HepG2 (cell line): Measurements from ENCODE around the gene ENTHD1. TPM values are rescaled to one million over a fixed set of nuclear protein-coding genes. Genes with fewer than 3 reads are reported as not detected.

Source experiments
- ATAC-seq: fragments of 200-7000 bp; cut with Tn5 transposase; 3 replicates; pipeline ENCODE4 v1.9.1; 2020; ENCODE audit warnings: mild to moderate bottlenecking, moderate library complexity
- BruUV-seq: library from RNA; stranded (reverse); fragments of 400-500 nt; replicated peaks from 2 replicates; lab custom pipeline; 2021; lab: Mats Ljungman, UMichigan
- CTCF ChIA-PET: fragments of 300-600 bp; formaldehyde crosslinking; extraction: SDS; loops from one replicate; lab custom pipeline; 2021; ENCODE audit warnings: low total read pairs, inconsistent platforms, low intra/inter-chr PET ratio; lab: Yijun Ruan, JAX
- POLR2A ChIA-PET: fragments of 350-600 bp; sonication (Branson Sonifier 250); formaldehyde crosslinking; loops from one replicate; lab custom pipeline; 2020; ENCODE audit warnings: antibody characterized with exemption, inconsistent platforms; lab: Yijun Ruan, JAX
- DNase-seq: peaks from one replicate; pipeline ENCODE4 v3.0.0-alpha.2; 2015; ENCODE audit warnings: low spot score
- FAIRE-seq: peaks from 3 replicates; lab custom pipeline; 2011; peaks lifted over from hg19 to GRCh38; lab: Jason Lieb, UNC
- H2AFZ ChIP-seq: one replicate; pipeline ENCODE4 v1.6.1; 2011; ENCODE audit warnings: low read length, inconsistent platforms
- H3K27ac ChIP-seq: fragments of 300-600 bp; 3 replicates; pipeline ENCODE4 v1.8.0; 2011; ENCODE audit warnings: mixed run types, mild to moderate bottlenecking, mixed read lengths, low read length, inconsistent platforms; ENCODE audit not compliant: insufficient read depth; ENCODE audit errors: extremely low read length
- H3K27me3 ChIP-seq, 2 experiments: fragments of 200-600 bp in 1 of 2; 2 replicates in 1 of 2; 3 replicates in 1 of 2; pipeline versions ENCODE4 v1.6.0 to v1.8.0; 2011; ENCODE audit warnings: low read length in 2 of 2, mild to moderate bottlenecking in 2 of 2, moderate library complexity in 2 of 2, inconsistent platforms in 1 of 2; ENCODE audit not compliant: insufficient read depth in 2 of 2, control insufficient read depth in 1 of 2
- H3K36me3 ChIP-seq, 2 experiments: fragments of 200-600 bp in 1 of 2; replicated peaks in 1 of 2; 2 replicates in 1 of 2; 3 replicates in 1 of 2; pipeline versions ENCODE4 v1.5.1 to v1.8.0; 2011; ENCODE audit warnings: low read length in 2 of 2, inconsistent platforms in 1 of 2; ENCODE audit not compliant: insufficient read depth in 2 of 2, control insufficient read depth in 1 of 2
- H3K4me1 ChIP-seq: 2 replicates; pipeline ENCODE4 v1.5.1; 2012; ENCODE audit warnings: low read length, inconsistent platforms; ENCODE audit not compliant: insufficient read depth
- H3K4me2 ChIP-seq: 2 replicates; pipeline ENCODE4 v1.6.0; 2011; ENCODE audit warnings: low read depth, low read length, inconsistent platforms
- H3K4me3 ChIP-seq, 3 experiments: fragments of 200-600 bp in 1 of 3; sonication (generic), shearing (Covaris generic) in 1 of 3; replicated peaks in 1 of 3; 2 replicates each; pipeline ENCODE4 v1.5.1; 2011 to 2016; ENCODE audit warnings: low read length in 3 of 3, inconsistent platforms in 2 of 3, low read depth in 2 of 3, mild to moderate bottlenecking in 2 of 3, control low read depth in 1 of 3, mixed read lengths in 1 of 3; ENCODE audit not compliant: insufficient read depth in 1 of 3
- H3K79me2 ChIP-seq: one replicate; pipeline ENCODE4 v1.6.1; 2011; ENCODE audit warnings: low read length, inconsistent platforms; ENCODE audit not compliant: insufficient read depth
- H3K9ac ChIP-seq: 2 replicates; pipeline ENCODE4 v1.6.0; 2011; ENCODE audit warnings: mild to moderate bottlenecking, low read depth, low read length, inconsistent platforms; ENCODE audit not compliant: insufficient read depth
- H3K9me3 ChIP-seq: 2 replicates; pipeline ENCODE4 v1.5.1; 2012; ENCODE audit warnings: mild to moderate bottlenecking, low read length
- H4K20me1 ChIP-seq: 2 replicates; pipeline ENCODE4 v1.6.0; 2011; ENCODE audit warnings: inconsistent platforms, mild to moderate bottlenecking, low read length, moderate library complexity; ENCODE audit not compliant: insufficient read depth
- DNMT1 ChIP-seq: sonication (generic); formaldehyde crosslinking; IDR thresholded peaks from 2 replicates; pipeline ENCODE4 v1.5.1; 2020; ENCODE audit warnings: mild to moderate bottlenecking, missing genetic modification reagents
- FOSL2 ChIP-seq: sonication (generic); formaldehyde crosslinking; IDR thresholded peaks from 2 replicates; pipeline ENCODE4 v1.4.0; 2020; ENCODE audit warnings: missing genetic modification reagents
- HOXA5 ChIP-seq: sonication (generic); formaldehyde crosslinking; IDR thresholded peaks from 2 replicates; pipeline ENCODE4 v1.4.0; 2020; ENCODE audit warnings: missing genetic modification reagents
- NFIB ChIP-seq: sonication (generic); formaldehyde crosslinking; IDR thresholded peaks from 2 replicates; pipeline ENCODE4 v1.9.0; 2021; ENCODE audit warnings: missing genetic modification reagents, mild to moderate bottlenecking, borderline replicate concordance
- PRDM10 ChIP-seq: sonication (generic); formaldehyde crosslinking; IDR thresholded peaks from 2 replicates; pipeline ENCODE4 v1.4.0; 2020; ENCODE audit warnings: low read depth, missing genetic modification reagents
- ZBTB20 ChIP-seq: sonication (generic); formaldehyde crosslinking; IDR thresholded peaks from 2 replicates; pipeline ENCODE4 v1.8.1; 2023; ENCODE audit warnings: missing genetic modification reagents, low read depth, mild to moderate bottlenecking, borderline replicate concordance
- ZFP1 ChIP-seq: IDR thresholded peaks from 2 replicates; pipeline ENCODE4 v1.6.1; 2016
- ZNF547 ChIP-seq: sonication (generic); formaldehyde crosslinking; IDR thresholded peaks from 2 replicates; pipeline ENCODE4 v1.5.1; 2020; ENCODE audit warnings: mild to moderate bottlenecking, missing genetic modification reagents
- ZNF792 ChIP-seq: IDR thresholded peaks from 2 replicates; pipeline ENCODE4 v1.6.1; 2016
- ZSCAN29 ChIP-seq: sonication (generic); formaldehyde crosslinking; conservative IDR thresholded peaks from 2 replicates; pipeline ENCODE4 v1.4.0; 2020; ENCODE audit warnings: mild to moderate bottlenecking, missing genetic modification reagents
- ZSCAN31 ChIP-seq: sonication (generic); formaldehyde crosslinking; IDR thresholded peaks from 2 replicates; pipeline ENCODE4 v1.5.0; 2020; ENCODE audit warnings: low read depth, mild to moderate bottlenecking, missing genetic modification reagents
- ZSCAN9 ChIP-seq: IDR thresholded peaks from 2 replicates; pipeline ENCODE4 v1.6.1; 2016; ENCODE audit warnings: borderline replicate concordance
- WGBS: methylation state at CpG from one replicate; pipeline ENCODE4 v1.1.6; 2017; ENCODE audit warnings: low lambda C conversion rate; 5-methylcytosine and 5-hydroxymethylcytosine counted together
- in situ Hi-C: cut with HindIII; loops from 2 replicates; pipeline ENCODE4 v1.10.0; 2017; ENCODE audit warnings: low pct_unique_long_range_greater_than_20kb; ENCODE audit not compliant: extremely low pct_ligation_motif_present
- intact Hi-C: fragments of 100-400 bp; cut with micrococcal nuclease; formaldehyde crosslinking; loops from one replicate; pipeline ENCODE4 v1.10.0; 2022; ENCODE audit not compliant: unreplicated experiment
- polyA plus RNA-seq, 8 experiments: library from polyadenylated mRNA; depleted of rRNA in 3 of 8; stranded (reverse) in 7 of 8; unstranded in 1 of 8; fragments of >200 nt; fragmentation: Illumina TruSeq in 4 of 8; extraction: Trizol in 4 of 8; gene quantifications; 2 replicates each; pipeline versions ENCODE4 v1.2.1 to v1.2.3, GENCODE V29; 2011 to 2016; ENCODE audit warnings: low read depth in 4 of 8, missing spikeins in 1 of 8, mixed read lengths in 1 of 8; ENCODE audit not compliant: insufficient read depth in 1 of 8
- total RNA-seq, 5 experiments: library from RNA; depleted of rRNA; stranded (reverse); fragments of >200 nt; fragmentation: Illumina TruSeq; extraction: Trizol; gene quantifications; 2 replicates each; pipeline ENCODE4 v1.2.3, GENCODE V29; 2016; ENCODE audit warnings: low read depth in 1 of 5
- TF ChIP-seq, protein P1 (sequence below): sonication (generic); formaldehyde crosslinking; IDR thresholded peaks from 2 replicates; pipeline ENCODE4 v1.8.0; 2022; ENCODE audit warnings: missing genetic modification reagents, low read depth, mild to moderate bottlenecking, borderline replicate concordance

Gene ENTHD1
- total and polyA plus RNA-seq, 2 of the 13 experiments (the other 11 are each of a cell fraction or from before 2014, with no cell fraction given): not detected

DNA sequence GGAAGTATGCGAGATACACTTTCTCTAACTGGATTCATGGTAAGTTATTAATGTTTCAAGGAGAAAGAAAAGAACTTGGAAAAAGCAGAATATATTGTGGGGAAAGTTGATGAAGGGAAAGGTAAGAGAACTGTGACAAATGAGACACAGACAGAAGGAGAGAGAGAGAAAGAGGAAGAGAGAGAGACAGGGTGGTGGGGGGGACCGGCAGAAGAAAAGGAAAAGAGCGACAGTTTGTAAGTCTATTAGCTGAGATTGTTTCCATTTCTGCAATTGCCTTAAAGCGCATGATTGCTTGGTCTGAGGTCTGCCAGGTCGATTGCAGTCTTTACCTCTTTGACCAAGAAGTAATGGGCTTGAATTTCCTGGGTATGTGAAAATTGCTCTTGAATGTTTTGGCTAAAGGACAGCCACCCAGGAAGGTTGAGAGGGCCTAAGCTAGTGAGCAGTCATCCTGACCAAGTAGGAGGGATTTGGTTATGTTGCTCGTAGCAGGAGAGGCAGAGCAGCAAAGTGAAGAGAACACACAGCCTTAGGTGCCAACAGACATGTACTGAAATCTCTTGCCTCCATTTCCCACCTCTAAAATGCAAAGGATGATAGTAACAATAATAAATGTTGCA lies 43.1 kb upstream of the ENTHD1 start (continued):
- no peak for TF ChIP-seq NFIB
- TF ChIP-seq, protein P1, sequence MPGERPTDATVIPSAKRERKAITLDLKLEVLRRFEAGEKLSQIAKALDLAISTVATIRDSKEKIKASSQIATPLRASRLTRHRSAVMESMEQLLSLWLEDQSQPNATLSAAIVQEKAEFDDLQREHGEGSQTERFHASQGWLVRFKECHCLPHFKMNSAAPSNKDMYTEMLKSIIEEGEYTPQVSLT (CRISPR knock-in tag): no peak
- TF ChIP-seq DNMT1 (CRISPR knock-in tag): no peak

GRCh38 chr22:39935612-39936011 lies 42.1 kb upstream of the ENTHD1 start:
- Histone ChIP-seq H3K9ac (no peak overlapping the region), H3K4me3 (no peak overlapping the region)
- in situ Hi-C loops: no loop called here
- POLR2A ChIA-PET: no interaction called here
- TF ChIP-seq HOXA5 (CRISPR knock-in tag) (no peak), ZSCAN9 (CRISPR knock-in tag) (no peak), FOSL2 (no peak), ZNF792 (no peak), ZSCAN31 (CRISPR knock-in tag) (no peak), PRDM10 (no peak), ZBTB20 (no peak), ZFP1 (CRISPR knock-in tag) (no peak), ZNF547 (CRISPR knock-in tag) (no peak), ZSCAN29 (CRISPR knock-in tag) (no peak)
- TF ChIP-seq, all 625 proteins: peak for 0
- no peak for FAIRE-seq
- no peaks in the 10 kb centered on the region for H3K36me3 ChIP-seq
- no peaks in the 10 kb centered on the region for H3K79me2 ChIP-seq
- intact Hi-C loops: no loop called here
- H3K27ac ChIP-seq: no peak overlapping the region
- H3K27me3 ChIP-seq: peaks cover 0 to 31% of the 10 kb centered on the region in 2 experiments; a peak in 3 of 5 replicates
- no peaks in the 10 kb centered on the region for H3K4me1 ChIP-seq
- DNase-seq: no peak
- no peaks in the 10 kb centered on the region for H4K20me1 ChIP-seq
- H2AFZ ChIP-seq: no peak overlapping the region
- H3K4me2 ChIP-seq: no peak overlapping the region
- CTCF ChIA-PET: no interaction called here
- no peaks in the 10 kb centered on the region for H3K9me3 ChIP-seq
- BruUV-seq: no TSS peak
- 56% methylated on average over 6 of the region's 6 CpGs for WGBS
- no peak for ATAC-seq
